Cardiac muscle cell (in vitro differentiated cells and primary cell): ENCODE data around the gene UGT1A9. TPM values are rescaled to one million over a fixed set of nuclear protein-coding genes. Genes with fewer than 3 reads are reported as not detected.

Source experiments
- DNase-seq, 2 donors: peaks; one replicate each; pipeline versions ENCODE4 v3.0.0 to v3.0.0-alpha.2; 2010 to 2017; ENCODE audit warnings: low read depth in 1 of 2, low spot score in 1 of 2
- H3K27ac ChIP-seq: fragments of 200-600 bp; sonication (generic); 2 replicates; pipeline ENCODE4 v1.5.1; 2016
- H3K27me3 ChIP-seq: fragments of 200-600 bp; sonication (generic); 2 replicates; pipeline ENCODE4 v1.6.0; 2016; ENCODE audit warnings: control low read depth
- H3K36me3 ChIP-seq: fragments of 200-600 bp; sonication (generic); 2 replicates; pipeline ENCODE4 v1.5.1; 2016; ENCODE audit warnings: control low read depth
- H3K4me1 ChIP-seq: fragments of 200-600 bp; sonication (generic); 2 replicates; pipeline ENCODE4 v1.8.1; 2017; ENCODE audit warnings: low read depth, mild to moderate bottlenecking, mixed run types
- H3K4me3 ChIP-seq: fragments of 200-600 bp; sonication (generic); 2 replicates; pipeline ENCODE4 v1.5.1; 2016; ENCODE audit warnings: mild to moderate bottlenecking
- H3K9me3 ChIP-seq: fragments of 200-600 bp; sonication (generic); 2 replicates; pipeline ENCODE4 v1.5.1; 2017; ENCODE audit warnings: low read depth, mild to moderate bottlenecking, control low read depth
- polyA plus RNA-seq: library from polyadenylated mRNA; unstranded; fragments of >200 nt; fragmentation: Nextera tagmentation; extraction: Ambion mirVana; gene quantifications from 2 replicates; pipeline ENCODE4 v1.2.1, GENCODE V29; 2016
- total RNA-seq: library from RNA; depleted of rRNA; stranded (reverse); fragments of >200 nt; gene quantifications from 2 replicates; pipeline ENCODE4 v1.2.3, GENCODE V29; 2016
- TF ChIP-seq, protein P1 (sequence below): IDR thresholded peaks from 2 replicates; pipeline ENCODE4 v1.5.1; 2012; ENCODE audit warnings: low read depth, mild to moderate bottlenecking, low read length

UGT1A9 gene
- total and polyA plus RNA-seq, 2 experiments from 2014 or later = not detected

GRCh38 chr2:233792720-233793119 is 121.0 kb downstream of the UGT1A9 start:
- H3K4me1 ChIP-seq = no peaks in the 10 kb centered on the region
- no peak for DNase-seq
- TF ChIP-seq, protein P1, sequence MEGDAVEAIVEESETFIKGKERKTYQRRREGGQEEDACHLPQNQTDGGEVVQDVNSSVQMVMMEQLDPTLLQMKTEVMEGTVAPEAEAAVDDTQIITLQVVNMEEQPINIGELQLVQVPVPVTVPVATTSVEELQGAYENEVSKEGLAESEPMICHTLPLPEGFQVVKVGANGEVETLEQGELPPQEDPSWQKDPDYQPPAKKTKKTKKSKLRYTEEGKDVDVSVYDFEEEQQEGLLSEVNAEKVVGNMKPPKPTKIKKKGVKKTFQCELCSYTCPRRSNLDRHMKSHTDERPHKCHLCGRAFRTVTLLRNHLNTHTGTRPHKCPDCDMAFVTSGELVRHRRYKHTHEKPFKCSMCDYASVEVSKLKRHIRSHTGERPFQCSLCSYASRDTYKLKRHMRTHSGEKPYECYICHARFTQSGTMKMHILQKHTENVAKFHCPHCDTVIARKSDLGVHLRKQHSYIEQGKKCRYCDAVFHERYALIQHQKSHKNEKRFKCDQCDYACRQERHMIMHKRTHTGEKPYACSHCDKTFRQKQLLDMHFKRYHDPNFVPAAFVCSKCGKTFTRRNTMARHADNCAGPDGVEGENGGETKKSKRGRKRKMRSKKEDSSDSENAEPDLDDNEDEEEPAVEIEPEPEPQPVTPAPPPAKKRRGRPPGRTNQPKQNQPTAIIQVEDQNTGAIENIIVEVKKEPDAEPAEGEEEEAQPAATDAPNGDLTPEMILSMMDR = no peak
- H3K27ac ChIP-seq = no peak overlapping the region
- no peak overlapping the region for H3K4me3 ChIP-seq
- H3K27me3 ChIP-seq = no peaks in the 10 kb centered on the region
- no peaks in the 10 kb centered on the region for H3K9me3 ChIP-seq
- H3K36me3 ChIP-seq = no peaks in the 10 kb centered on the region

- TF ChIP-seq, protein P1 = no peak
- H3K4me3 ChIP-seq = no peak overlapping the region
- no peaks in the 10 kb centered on the region for H3K36me3 ChIP-seq
- DNase-seq = no peak
- H3K27ac ChIP-seq = no peak overlapping the region
- no peaks in the 10 kb centered on the region for H3K9me3 ChIP-seq
- H3K4me1 ChIP-seq = no peaks in the 10 kb centered on the region
- no peaks in the 10 kb centered on the region for H3K27me3 ChIP-seq
These were observed 121.9 kb downstream of the UGT1A9 start for GRCh38 chr2:233793465-233794127.

- Histone ChIP-seq H3K36me3 (no peaks in the 10 kb centered on the region), H3K27me3 (no peaks in the 10 kb centered on the region), H3K4me1 (no peaks in the 10 kb centered on the region), H3K4me3 (no peak overlapping the region), H3K9me3 (no peaks in the 10 kb centered on the region), H3K27ac (no peak overlapping the region)
- TF ChIP-seq, protein P1 = no peak
- no peak for DNase-seq
These were observed 122.5 kb downstream of the UGT1A9 start for GRCh38 chr2:233794128-233794658.

GRCh38 chr2:233795735-233796171 is 124.1 kb downstream of the UGT1A9 start:
- H3K27ac ChIP-seq = no peak overlapping the region
- no peaks in the 10 kb centered on the region for H3K27me3 ChIP-seq
- TF ChIP-seq, protein P1 = no peak
- no peaks in the 10 kb centered on the region for H3K9me3 ChIP-seq
- no peaks in the 10 kb centered on the region for H3K36me3 ChIP-seq
- no peak for DNase-seq
- no peaks in the 10 kb centered on the region for H3K4me1 ChIP-seq
- H3K4me3 ChIP-seq = no peak overlapping the region

DNA sequence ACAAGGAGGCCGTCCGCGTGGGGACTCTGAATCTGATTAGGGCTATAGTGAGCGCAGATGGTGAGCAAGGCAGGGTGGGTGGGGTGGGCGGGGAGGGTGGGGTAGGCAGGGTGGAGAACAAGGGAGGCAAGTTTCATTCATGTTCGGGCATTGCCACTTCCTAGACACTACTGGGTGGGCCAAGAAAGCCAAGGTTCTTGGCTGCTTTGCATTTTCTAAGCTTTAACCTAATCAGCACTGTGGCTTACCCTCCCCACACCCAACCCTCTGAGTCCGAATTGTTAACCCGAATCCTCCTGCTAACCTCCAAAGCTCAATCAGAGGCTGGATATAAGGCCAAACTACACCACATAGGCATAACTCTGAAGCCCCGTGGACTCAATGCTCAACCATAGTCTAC is 124.6 kb downstream of the UGT1A9 start:
- DNase-seq = no peak

More for the DNA sequence above, 124.6 kb downstream of the UGT1A9 start:
- H3K27me3 ChIP-seq = no peaks in the 10 kb centered on the region
- H3K9me3 ChIP-seq = no peaks in the 10 kb centered on the region
- H3K27ac ChIP-seq = no peak overlapping the region
- no peaks in the 10 kb centered on the region for H3K4me1 ChIP-seq
- no peak overlapping the region for H3K4me3 ChIP-seq
- H3K36me3 ChIP-seq = no peaks in the 10 kb centered on the region
- TF ChIP-seq, protein P1 = no peak
